H9 (cell line): Measurements from ENCODE around the gene UBLCP1. TPM values are rescaled to one million over a fixed set of nuclear protein-coding genes. Genes with fewer than 3 reads are reported as not detected.

Source experiments
- DNase-seq: peaks from one replicate; pipeline ENCODE4 v3.0.0-alpha.2; 2017
- H2AFZ ChIP-seq: one replicate; pipeline ENCODE4 v1.6.1; 2013; ENCODE audit warnings: mild to moderate bottlenecking, low read length, control low read depth, moderate library complexity
- H2AK5ac ChIP-seq: 2 replicates; pipeline ENCODE4 v1.6.1; 2013; ENCODE audit warnings: low read length, control low read depth, mixed read lengths; ENCODE audit not compliant: insufficient read length
- H2BK120ac ChIP-seq: one replicate; pipeline ENCODE4 v1.6.1; 2013; ENCODE audit warnings: low read depth, mild to moderate bottlenecking, low read length, control low read depth, inconsistent platforms; ENCODE audit not compliant: poor library complexity, severe bottlenecking
- H2BK12ac ChIP-seq: 2 replicates; pipeline ENCODE4 v1.6.1; 2013; ENCODE audit warnings: low read length, control low read depth, mixed read lengths, low read depth; ENCODE audit not compliant: insufficient read length
- H2BK15ac ChIP-seq: 2 replicates; pipeline ENCODE4 v1.6.1; 2013; ENCODE audit warnings: low read depth, low read length, control low read depth
- H2BK20ac ChIP-seq: one replicate; pipeline ENCODE4 v1.6.1; 2013; ENCODE audit warnings: low read depth, mild to moderate bottlenecking, low read length, control low read depth, inconsistent platforms; ENCODE audit not compliant: poor library complexity, severe bottlenecking
- H2BK5ac ChIP-seq: 2 replicates; pipeline ENCODE4 v1.6.1; 2013; ENCODE audit warnings: low read length, control low read depth, mixed read lengths; ENCODE audit not compliant: insufficient read length
- H3K14ac ChIP-seq: 2 replicates; pipeline ENCODE4 v1.6.1; 2013; ENCODE audit warnings: low read length, control low read depth; ENCODE audit not compliant: insufficient read depth
- H3K18ac ChIP-seq: 2 replicates; pipeline ENCODE4 v1.6.1; 2013; ENCODE audit warnings: low read depth, mild to moderate bottlenecking, mixed read lengths, low read length, control low read depth; ENCODE audit not compliant: insufficient read length
- H3K23ac ChIP-seq: 2 replicates; pipeline ENCODE4 v1.6.1; 2013; ENCODE audit warnings: low read length, control low read depth, mixed read lengths, low read depth; ENCODE audit not compliant: insufficient read length
- H3K23me2 ChIP-seq: 2 replicates; pipeline ENCODE4 v1.6.1; 2013; ENCODE audit warnings: low read depth, mild to moderate bottlenecking, mixed read lengths, low read length, control low read depth; ENCODE audit not compliant: insufficient read length, poor library complexity, severe bottlenecking
- H3K27ac ChIP-seq: 2 replicates; pipeline ENCODE4 v1.5.1; 2013; ENCODE audit warnings: low read length, control low read depth, mixed read lengths, low read depth; ENCODE audit not compliant: insufficient read length
- H3K27me3 ChIP-seq: 2 replicates; pipeline ENCODE4 v1.6.1; 2013; ENCODE audit warnings: low read length, control low read depth, inconsistent platforms; ENCODE audit not compliant: insufficient read depth
- H3K4ac ChIP-seq: 2 replicates; pipeline ENCODE4 v1.6.1; 2013; ENCODE audit warnings: low read depth, mild to moderate bottlenecking, control low read depth, inconsistent platforms, low read length, moderate library complexity
- H3K4me1 ChIP-seq: 2 replicates; pipeline ENCODE4 v1.6.1; 2013; ENCODE audit warnings: low read length, control low read depth, inconsistent platforms; ENCODE audit not compliant: insufficient read depth
- H3K4me2 ChIP-seq: 2 replicates; pipeline ENCODE4 v1.6.1; 2013; ENCODE audit warnings: low read length, control low read depth, mixed read lengths; ENCODE audit not compliant: insufficient read length, insufficient read depth
- H3K56ac ChIP-seq: 2 replicates; pipeline ENCODE4 v1.6.1; 2013; ENCODE audit warnings: low read depth, mild to moderate bottlenecking, mixed read lengths, low read length, control low read depth; ENCODE audit not compliant: insufficient read length
- H3K79me1 ChIP-seq: 2 replicates; pipeline ENCODE4 v1.6.1; 2013; ENCODE audit warnings: low read depth, mild to moderate bottlenecking, moderate library complexity, low read length, control low read depth, inconsistent platforms; ENCODE audit not compliant: insufficient read depth, poor library complexity, severe bottlenecking
- H3K79me2 ChIP-seq: 2 replicates; pipeline ENCODE4 v1.6.1; 2013; ENCODE audit warnings: low read length, control low read depth, inconsistent platforms; ENCODE audit not compliant: insufficient read depth
- H3K9ac ChIP-seq: 2 replicates; pipeline ENCODE4 v1.6.1; 2013; ENCODE audit warnings: low read length, control low read depth, mixed read lengths; ENCODE audit not compliant: insufficient read length; ENCODE audit errors: extremely low read depth
- H3K9me3 ChIP-seq: one replicate; pipeline ENCODE4 v1.6.1; 2013; ENCODE audit warnings: low read depth, low read length, inconsistent platforms; ENCODE audit not compliant: control insufficient read depth
- H3T11ph ChIP-seq: one replicate; pipeline ENCODE4 v1.6.1; 2013; ENCODE audit warnings: mild to moderate bottlenecking, low read length, control low read depth, inconsistent platforms
- H4K20me1 ChIP-seq: one replicate; pipeline ENCODE4 v1.6.1; 2013; ENCODE audit not compliant: control insufficient read depth, insufficient read length, insufficient read depth
- H4K5ac ChIP-seq: 2 replicates; pipeline ENCODE4 v1.6.1; 2013; ENCODE audit warnings: low read depth, mild to moderate bottlenecking, mixed read lengths, low read length, control low read depth; ENCODE audit not compliant: insufficient read length
- H4K8ac ChIP-seq: replicated peaks from 2 replicates; pipeline ENCODE4 v1.6.1; 2013; ENCODE audit warnings: low read length, control low read depth, mixed read lengths, low read depth; ENCODE audit not compliant: insufficient read length
- H4K91ac ChIP-seq: 2 replicates; pipeline ENCODE4 v1.6.1; 2013; ENCODE audit warnings: low read depth, mild to moderate bottlenecking, moderate library complexity, mixed read lengths, low read length, control low read depth; ENCODE audit not compliant: insufficient read length
- H3K27ac Mint-ChIP-seq, 3 experiments: 2 replicates in 2 of 3; 3 replicates in 1 of 3; pipeline ENCODE4 v1.8.0; 2020 to 2021; ENCODE audit warnings: mixed read lengths in 3 of 3, mild to moderate bottlenecking in 1 of 3, moderate library complexity in 1 of 3
- H3K27me3 Mint-ChIP-seq: 2 replicates; pipeline ENCODE4 v1.8.0; 2021; ENCODE audit warnings: low read depth, mild to moderate bottlenecking, moderate library complexity, mixed read lengths
- H3K36me3 Mint-ChIP-seq, 3 experiments: 2 replicates in 2 of 3; 3 replicates in 1 of 3; pipeline ENCODE4 v1.8.0; 2020 to 2021; ENCODE audit warnings: low read depth in 3 of 3, mixed read lengths in 3 of 3; ENCODE audit not compliant: insufficient read depth in 1 of 3
- H3K4me1 Mint-ChIP-seq, 2 experiments: 2 replicates each; pipeline ENCODE4 v1.8.0; 2020; ENCODE audit warnings: mixed read lengths in 2 of 2
- H3K4me3 Mint-ChIP-seq, 2 experiments: 2 replicates in 1 of 2; 3 replicates in 1 of 2; pipeline ENCODE4 v1.8.0; 2020 to 2021; ENCODE audit warnings: mild to moderate bottlenecking in 2 of 2, mixed read lengths in 2 of 2, moderate library complexity in 1 of 2
- H3K9me3 Mint-ChIP-seq, 2 experiments: 2 replicates in 1 of 2; 3 replicates in 1 of 2; pipeline ENCODE4 v1.8.0; 2020; ENCODE audit warnings: mild to moderate bottlenecking in 2 of 2, mixed read lengths in 2 of 2, moderate library complexity in 1 of 2
- CTCF ChIP-seq: fragments of 200-600 bp; sonication (generic); conservative IDR thresholded peaks from 3 replicates; pipeline ENCODE4 v1.8.0; 2021; ENCODE audit warnings: antibody characterized with exemption, mild to moderate bottlenecking
- WGBS: extraction: QIAGEN DNeasy Blood & Tissue Kit; methylation state at CpG from one replicate; pipeline ENCODE4 v1.1.7; 2013; ENCODE audit warnings: missing lambda C conversion rate, low lambda C conversion rate, mixed read lengths; ENCODE audit not compliant: insufficient read length; ENCODE audit errors: extremely low coverage; 5-methylcytosine and 5-hydroxymethylcytosine counted together
- total RNA-seq: library from RNA; stranded (reverse); gene quantifications from 2 replicates; pipeline ENCODE4 v1.2.1, GENCODE V29; 2021

Gene UBLCP1
- total RNA-seq, 1 experiment from 2014 or later: 37.9 TPM

DNA sequence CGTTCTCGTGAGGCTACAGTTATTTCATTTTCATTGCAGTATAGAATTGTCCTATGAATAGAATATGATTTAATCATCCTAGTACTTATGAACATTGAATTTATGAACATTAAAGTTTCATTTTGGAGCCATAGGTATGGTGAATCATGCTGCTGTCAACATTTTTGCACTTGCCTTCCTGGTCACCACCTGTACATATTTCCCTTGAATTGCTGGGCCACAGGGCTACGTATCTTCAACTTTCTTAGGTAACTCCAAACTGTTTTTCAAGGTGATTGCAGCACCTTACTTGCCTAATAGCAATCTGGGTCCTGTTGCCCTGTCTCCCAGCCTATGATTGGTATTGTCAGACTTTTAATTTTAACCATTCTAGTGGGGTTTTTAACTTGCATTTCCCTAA lies 47.2 kb upstream of the UBLCP1 start:
- Mint-ChIP-seq H3K4me1 (peaks cover 0 to 4% of the 10 kb centered on the region in 2 experiments; a peak in 3 of 4 replicates), H3K4me3 (no peak overlapping the region), H3K36me3 (no peaks in the 10 kb centered on the region; a peak in 1 of 7 replicates), H3K27me3 (peaks cover 23% of the 10 kb centered on the region), H3K9me3 (no peaks in the 10 kb centered on the region; a peak in 1 of 5 replicates), H3K27ac (no peak overlapping the region)
- Histone ChIP-seq H3K4me1 (peaks cover 2% of the 10 kb centered on the region; the same call in 1 of the 2 replicates), H3K79me2 (no peaks in the 10 kb centered on the region), H2AFZ (no peak overlapping the region), H3K56ac (no peak overlapping the region), H3T11ph (no peak overlapping the region), H3K4me2 (no peak overlapping the region), H2BK120ac (no peak overlapping the region), H3K4ac (no peak overlapping the region), H4K5ac (no peak overlapping the region), H3K27ac (no peak overlapping the region), H2BK20ac (no peak overlapping the region), H4K91ac (no peak overlapping the region), H3K9me3 (no peaks in the 10 kb centered on the region), H3K9ac (no peak overlapping the region), H4K20me1 (no peaks in the 10 kb centered on the region), H3K27me3 (no peaks in the 10 kb centered on the region), H2BK5ac (no peak overlapping the region), H2BK15ac (no peak overlapping the region), H3K23me2 (no peaks in the 10 kb centered on the region), H3K18ac (no peak overlapping the region), H3K79me1 (no peaks in the 10 kb centered on the region), H2AK5ac (no peak overlapping the region), H2BK12ac (no peak overlapping the region), H4K8ac (no peak overlapping the region), H3K23ac (no peak overlapping the region), H3K14ac (no peak overlapping the region)
- TF ChIP-seq CTCF: no peak
- no peak for DNase-seq
- WGBS: no CpG with 5 or more reads among the region's 3 CpGs
